Endometrium (tissue), 2 donors: ENCODE results near the gene LRRC7.

Experiments
- FAIRE-seq: peaks from 2 replicates; lab custom pipeline; 2012; peaks lifted over from hg19 to GRCh38; lab: Jason Lieb, UNC
- donor health status: control.
- donor health status: control.

The LRRC7 gene

GRCh38 chr1:69567652-69568420 is at the start of gene LRRC7:
Gene LRRC7 (plus strand): TSS chr1:69567922. CDS start chr1:69568640, 718 bp downstream.
- FAIRE-seq, result no peak

- no peak for FAIRE-seq
Measured at GRCh38 chr1:69519006-69519405, 48.7 kb upstream of the LRRC7 start.

GRCh38 chr1:69520326-69520725 is 47.4 kb upstream of the LRRC7 start:
- FAIRE-seq, result no peak

GRCh38 chr1:69523032-69523431 is 44.7 kb upstream of the LRRC7 start:
- no peak for FAIRE-seq

- FAIRE-seq, result no peak
Measured at GRCh38 chr1:69523461-69523860, 44.3 kb upstream of the LRRC7 start.

GRCh38 chr1:69524015-69524414 is 43.7 kb upstream of the LRRC7 start:
- FAIRE-seq, result no peak

GRCh38 chr1:69527273-69527672 is 40.4 kb upstream of the LRRC7 start:
- no peak for FAIRE-seq

- FAIRE-seq, result no peak
Measured at GRCh38 chr1:69528376-69528775, 39.3 kb upstream of the LRRC7 start.

GRCh38 chr1:69533343-69533742 is 34.4 kb upstream of the LRRC7 start:
- no peak for FAIRE-seq

GRCh38 chr1:69534829-69535228 is 32.9 kb upstream of the LRRC7 start:
- no peak for FAIRE-seq

GRCh38 chr1:69535490-69535889 is 32.2 kb upstream of the LRRC7 start:
- no peak for FAIRE-seq

GRCh38 chr1:69540052-69540451 is 27.7 kb upstream of the LRRC7 start:
- no peak for FAIRE-seq

GRCh38 chr1:69551476-69552324 is 16.0 kb upstream of the LRRC7 start:
- FAIRE-seq, result no peak

- no peak for FAIRE-seq
Measured at GRCh38 chr1:69553726-69554125, 14.0 kb upstream of the LRRC7 start.

GRCh38 chr1:69568421-69569174 is 876 bp downstream of the LRRC7 start:
- FAIRE-seq, result no peak

GRCh38 chr1:69569175-69569541 is 1.4 kb downstream of the LRRC7 start:
- no peak for FAIRE-seq

- FAIRE-seq, result no peak
Measured at GRCh38 chr1:69569576-69570328, 2.0 kb downstream of the LRRC7 start.

- FAIRE-seq, result no peak
Measured at GRCh38 chr1:69570356-69570755, 2.6 kb downstream of the LRRC7 start.

GRCh38 chr1:69572921-69573320 is 5.2 kb downstream of the LRRC7 start:
- no peak for FAIRE-seq

GRCh38 chr1:69573911-69574310 is 6.2 kb downstream of the LRRC7 start:
- FAIRE-seq, result no peak

- peak; percentile 98 for FAIRE-seq
Measured at GRCh38 chr1:69585666-69586065, 17.9 kb downstream of the LRRC7 start.

- FAIRE-seq, result no peak
Measured at GRCh38 chr1:69587391-69587790, 19.7 kb downstream of the LRRC7 start.
